Measurements from ENCODE around the gene NFX1.
A peak's percentile ranks its signal among the peaks of the same experiment; 100 is the strongest.

The NFX1 gene

DNA sequence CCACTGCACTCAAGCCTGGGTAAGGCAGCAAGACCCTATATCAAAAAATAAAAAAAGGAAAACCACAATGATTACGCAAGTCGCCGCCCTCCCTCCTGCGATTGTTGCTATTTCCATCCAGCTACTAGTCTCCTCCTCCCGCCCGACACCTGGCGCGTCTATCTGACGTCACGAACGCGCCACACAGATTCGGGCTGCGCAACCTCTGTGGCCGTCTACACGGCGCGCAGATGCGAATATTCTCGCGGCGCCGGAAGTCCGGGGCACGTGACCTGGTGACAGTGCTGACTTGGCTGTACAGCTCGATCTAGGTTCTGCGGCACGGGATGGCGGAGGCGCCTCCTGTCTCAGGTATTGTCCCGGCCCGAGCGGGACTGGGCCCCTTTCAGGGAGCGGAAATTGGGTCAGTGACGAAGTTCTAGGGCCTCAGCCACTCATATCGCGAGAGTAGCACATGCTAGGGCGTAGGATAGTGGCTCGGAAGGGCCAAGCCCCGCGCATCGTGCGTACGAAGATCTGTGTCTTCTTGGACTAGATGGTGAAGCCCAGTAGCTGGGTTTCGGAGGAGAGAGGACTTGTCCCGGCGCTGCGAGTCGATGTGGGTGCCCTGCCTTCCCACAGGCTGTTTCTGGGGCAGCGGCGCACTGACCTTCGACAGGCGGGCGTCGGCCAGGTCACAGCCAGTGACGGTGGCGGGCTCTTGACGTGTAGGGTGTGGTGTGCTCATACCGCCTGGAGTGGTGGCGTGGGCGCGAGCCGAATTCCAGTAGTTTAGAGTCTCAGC, at the start of gene NFX1:
Gene NFX1 (plus strand): TSS at position 270 of the 784 bp plus-strand sequence. CDS start 57 bp downstream, at position 327.
- peak; percentile 98 for DNase-seq (ENCODE audit: low read depth)

DNA sequence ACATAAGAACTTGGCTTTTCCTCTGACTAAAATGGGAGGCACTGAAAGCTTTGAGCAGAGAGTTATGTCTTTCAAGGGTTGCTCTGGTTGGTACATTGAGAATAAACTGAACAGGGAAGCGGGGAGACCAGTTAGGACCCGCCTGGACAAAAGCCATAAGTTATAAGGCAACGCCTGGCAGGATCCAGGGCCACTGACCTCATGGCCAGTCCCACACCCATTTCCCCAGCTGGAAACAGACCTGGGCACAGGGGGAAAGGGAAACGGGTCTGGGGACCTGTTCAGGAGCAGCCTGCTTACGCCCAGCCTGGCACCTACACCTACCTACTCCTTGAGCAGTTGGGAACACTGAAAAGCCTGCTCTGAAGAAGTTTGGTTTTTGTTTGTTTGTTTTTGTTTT, 49.0 kb upstream of the NFX1 start:
- no peak for DNase-seq (ENCODE audit: low read depth)

DNA sequence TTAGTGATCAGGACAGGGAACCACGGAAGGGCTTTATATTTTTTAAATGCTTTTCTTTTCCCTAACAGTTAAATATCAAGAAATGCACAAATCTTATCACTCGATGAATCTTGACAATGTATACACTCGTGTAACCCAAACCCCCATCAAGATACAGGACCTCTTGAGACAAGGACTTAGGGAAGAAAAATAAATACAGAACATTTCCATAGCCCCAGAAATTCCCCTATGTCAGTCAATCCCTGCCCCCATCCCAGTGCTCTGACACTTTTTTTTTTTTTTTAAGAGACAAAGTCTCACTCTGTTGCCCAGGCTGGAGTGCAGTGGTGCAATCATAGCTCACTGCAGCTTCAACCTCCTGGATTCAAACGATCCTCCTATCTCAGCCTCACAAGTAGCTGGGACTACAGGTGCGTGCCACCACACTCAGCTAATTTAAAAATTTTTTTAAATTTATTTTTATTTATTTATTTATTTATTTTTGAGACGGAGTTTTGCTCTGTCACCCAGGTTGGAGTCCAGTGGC, 47.6 kb upstream of the NFX1 start:
- no peak for DNase-seq (ENCODE audit: low read depth)

DNA sequence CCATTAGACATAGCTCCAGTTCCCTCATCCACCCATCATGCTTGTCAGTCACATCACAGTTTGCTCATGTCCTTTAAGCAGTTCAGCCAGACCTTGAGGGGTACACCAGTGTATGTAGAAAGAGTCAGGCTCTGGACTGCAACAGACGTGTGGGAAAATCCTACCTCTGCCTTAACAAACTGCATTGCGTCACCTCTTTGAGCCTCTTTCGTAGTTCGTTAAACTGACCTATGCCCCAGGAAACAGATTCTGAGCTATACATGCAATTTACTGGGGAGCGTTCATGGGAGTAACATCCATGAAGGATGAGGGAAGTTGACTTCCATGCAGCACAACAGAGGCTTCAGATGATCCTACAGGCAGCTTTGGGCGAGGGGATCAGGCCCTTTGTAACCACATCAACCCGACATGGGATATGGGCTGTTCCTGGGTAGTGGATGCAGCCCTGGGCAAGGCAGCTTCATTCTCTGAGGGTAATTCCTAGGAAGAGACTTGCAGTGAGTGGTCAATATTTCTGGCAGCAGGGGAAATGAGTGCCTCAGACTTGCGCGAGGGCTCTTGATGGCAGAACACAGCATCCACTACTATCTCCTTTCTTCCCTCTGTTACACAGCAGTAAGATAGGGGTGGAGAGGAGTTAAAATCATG, 46.1 kb upstream of the NFX1 start:
- DNase-seq (ENCODE audit: low read depth) = no peak

- DNase-seq (ENCODE audit: low read depth) = no peak
These were observed 45.0 kb upstream of the NFX1 start for GRCh38 chr9:33245341-33245740.

DNA sequence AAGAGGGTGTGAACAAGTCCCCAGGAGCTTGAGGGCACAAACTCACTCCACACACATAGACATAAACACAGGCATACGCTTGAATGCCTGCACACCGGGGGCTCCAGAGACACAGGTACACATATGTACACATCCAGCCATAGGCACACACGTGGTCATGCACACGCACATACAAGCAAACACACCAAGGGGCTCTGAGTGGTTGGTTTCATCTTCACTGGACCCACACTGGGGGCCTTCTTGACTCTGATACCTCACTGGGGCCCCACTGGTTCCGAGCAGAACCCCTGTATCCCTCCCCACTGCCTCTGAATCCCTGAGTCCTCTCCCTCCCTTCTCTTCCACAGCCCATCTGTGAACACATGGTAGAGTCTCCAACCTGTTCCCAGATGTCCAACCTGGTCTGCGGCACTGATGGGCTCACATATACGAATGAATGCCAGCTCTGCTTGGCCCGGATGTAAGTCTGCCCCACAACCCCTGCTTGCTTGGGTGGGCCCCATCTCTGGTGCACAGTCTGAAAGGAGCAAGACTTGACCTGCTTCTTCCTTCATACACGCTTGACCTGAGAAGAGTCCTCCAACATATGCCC, 44.0 kb upstream of the NFX1 start:
- DNase-seq (ENCODE audit: low read depth) = no peak

DNA sequence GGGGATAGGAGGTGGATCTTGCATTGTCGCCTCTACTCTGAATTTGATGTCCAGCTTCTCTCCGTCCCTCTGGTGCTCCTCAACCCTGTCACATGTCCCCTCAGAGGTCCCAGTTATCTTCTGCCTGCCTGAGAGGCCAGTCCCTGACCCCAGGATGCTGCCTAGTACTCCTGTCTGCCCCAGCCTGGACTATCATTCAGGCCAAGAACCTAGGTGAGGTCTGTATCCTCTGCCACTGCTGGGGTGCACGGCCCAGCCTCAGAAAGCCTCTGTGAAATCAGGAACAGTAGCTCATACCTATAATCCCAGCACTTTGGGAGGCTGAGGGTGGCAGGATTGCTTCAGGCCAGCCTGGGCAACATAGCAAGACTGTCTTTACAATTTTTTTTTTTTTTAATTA, 41.7 kb upstream of the NFX1 start:
- no peak for DNase-seq (ENCODE audit: low read depth)

DNA sequence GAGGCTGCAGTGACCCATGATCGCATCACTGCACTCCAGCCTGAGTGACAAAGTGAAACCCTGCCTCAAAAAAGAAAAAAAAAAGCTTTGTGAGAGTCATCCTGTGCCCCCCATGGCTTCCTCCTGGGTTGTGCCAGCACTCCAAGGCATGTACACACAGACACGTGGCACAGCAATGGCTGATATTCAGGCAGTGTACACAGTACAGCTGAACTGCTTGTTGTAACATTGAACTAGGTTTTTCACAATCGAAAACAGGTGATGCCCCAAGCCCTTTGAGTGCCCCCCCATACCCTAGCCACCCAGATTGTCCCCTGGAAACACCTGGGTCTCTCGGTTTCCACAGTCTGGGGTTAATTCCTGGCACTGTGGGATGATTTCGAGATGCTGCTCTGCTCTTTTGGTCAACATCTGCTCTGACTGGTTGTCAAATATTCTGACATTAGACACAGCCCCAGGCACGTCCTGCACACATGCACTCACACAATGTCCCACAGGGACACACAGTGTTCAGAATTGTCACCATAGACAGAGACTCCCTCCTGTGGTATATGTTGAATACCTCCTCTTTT, 41.1 kb upstream of the NFX1 start:
- no peak for DNase-seq (ENCODE audit: low read depth)

DNA sequence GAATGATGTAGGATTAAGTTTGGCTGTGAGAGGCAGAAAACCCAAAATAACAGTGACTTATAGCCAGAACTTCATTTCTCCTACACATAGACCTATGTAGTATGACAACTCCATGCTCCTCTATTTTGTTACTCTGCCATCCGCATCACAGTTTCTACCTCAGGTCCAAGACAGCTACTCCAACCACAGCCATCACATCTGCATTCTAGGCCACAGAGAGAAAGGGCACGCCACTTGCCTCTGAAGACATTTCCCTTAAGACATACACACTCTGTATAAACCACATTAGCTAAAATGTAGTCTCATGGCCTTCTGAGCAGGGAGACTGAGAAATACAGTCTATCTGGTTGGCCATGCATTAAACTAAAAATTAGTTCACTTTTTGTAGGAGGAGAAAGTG, 40.3 kb upstream of the NFX1 start:
- DNase-seq (ENCODE audit: low read depth) = no peak

- DNase-seq (ENCODE audit: low read depth) = no peak
These were observed 39.8 kb upstream of the NFX1 start for GRCh38 chr9:33250458-33250995.

GRCh38 chr9:33254211-33254610, 36.1 kb upstream of the NFX1 start:
- DNase-seq (ENCODE audit: low read depth) = no peak

DNA sequence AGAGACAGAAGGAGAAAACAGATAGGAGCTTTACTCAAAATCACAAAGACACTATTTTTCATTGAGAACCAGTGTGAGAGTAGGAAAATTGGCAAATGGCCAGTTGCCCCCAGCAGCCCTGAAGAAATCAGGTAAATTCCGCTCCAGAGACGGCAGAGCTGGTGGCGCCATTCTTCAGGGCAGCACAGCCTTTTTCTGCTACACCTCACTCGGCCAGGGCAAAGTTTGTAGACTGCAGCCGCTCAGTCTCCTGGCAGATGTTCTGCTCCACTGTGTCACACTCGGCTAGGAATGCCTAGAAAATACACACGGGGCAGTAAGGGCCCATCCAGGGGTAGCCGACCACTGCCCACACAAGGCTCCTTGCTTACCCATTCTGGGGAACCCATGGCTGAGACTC, 35.3 kb upstream of the NFX1 start:
- no peak for DNase-seq (ENCODE audit: low read depth)

DNA sequence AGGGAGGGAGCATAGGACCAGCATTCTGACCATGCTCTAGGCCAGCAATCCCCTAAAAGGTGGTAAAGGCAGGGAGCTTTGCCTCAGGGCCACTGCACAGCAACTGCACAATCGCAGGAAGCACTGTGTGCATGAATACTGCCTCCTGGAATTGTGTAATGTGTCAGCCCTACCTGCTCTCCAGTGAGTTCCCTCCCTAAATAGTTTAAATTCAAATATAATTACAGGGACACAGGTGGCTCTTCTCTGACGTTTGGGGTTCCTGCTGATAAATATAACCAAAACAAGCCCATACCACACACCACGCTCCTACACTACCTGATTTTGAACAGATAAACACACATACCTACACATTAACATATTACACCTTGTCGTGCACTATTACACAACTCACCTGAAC, 34.8 kb upstream of the NFX1 start:
- DNase-seq (ENCODE audit: low read depth) = no peak

- DNase-seq (ENCODE audit: low read depth) = no peak
These were observed 34.1 kb upstream of the NFX1 start for GRCh38 chr9:33256236-33256635.

- no peak for DNase-seq (ENCODE audit: low read depth)
These were observed 33.0 kb upstream of the NFX1 start for GRCh38 chr9:33257276-33257675.

GRCh38 chr9:33260372-33260771, 29.9 kb upstream of the NFX1 start:
- DNase-seq (ENCODE audit: low read depth) = no peak

- peak; percentile 12 for DNase-seq (ENCODE audit: low read depth)
These were observed 26.9 kb upstream of the NFX1 start for GRCh38 chr9:33263131-33264002.

- DNase-seq (ENCODE audit: low read depth) = peak; percentile 14
These were observed 26.3 kb upstream of the NFX1 start for GRCh38 chr9:33264003-33264472.

- peak; percentile 99 for DNase-seq (ENCODE audit: low read depth)
These were observed 25.7 kb upstream of the NFX1 start, which contains the start of the genes BAG1 and CHMP5 for GRCh38 chr9:33264473-33265177. Gene BAG1, minus strand, starts transcription at chr9:33264708. Gene CHMP5, plus strand, starts transcription at chr9:33265049. Its CDS starts 30 bp downstream, at chr9:33265079.

DNA sequence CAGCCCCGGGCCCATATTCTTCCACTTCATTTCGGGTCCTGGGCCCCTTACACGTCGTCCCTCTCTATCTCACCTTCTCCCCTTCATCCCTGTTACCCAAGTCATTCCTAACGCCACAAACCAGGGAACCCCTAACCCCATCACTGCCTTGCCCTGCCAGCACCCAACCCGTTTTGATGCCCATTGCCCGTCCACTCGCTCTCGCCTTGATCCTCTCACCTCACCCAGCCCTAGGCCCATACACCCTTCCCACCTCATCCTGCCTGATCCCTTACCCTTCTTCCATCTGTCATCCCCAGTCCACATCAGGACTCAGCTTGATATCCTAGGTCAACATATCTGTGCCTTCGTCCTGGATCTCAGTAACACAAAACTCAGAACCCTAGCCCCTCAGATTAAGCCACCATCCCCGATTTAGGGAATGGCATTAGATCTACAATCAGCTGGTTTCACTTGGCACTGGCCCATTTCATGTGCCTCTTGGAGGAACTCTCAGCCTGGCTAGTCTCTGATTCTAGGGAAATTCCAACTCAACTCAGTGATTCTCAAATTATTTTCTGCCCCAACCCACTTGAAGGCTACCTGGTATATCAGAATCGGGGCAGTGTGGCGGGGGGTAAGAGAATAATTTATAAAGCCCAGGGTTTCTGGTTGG, 25.0 kb upstream of the NFX1 start:
- no peak for DNase-seq (ENCODE audit: low read depth)

All from HS-27A (cell line).